ENCODE results near the gene PPIE.

- no peak for TF ChIP-seq CTCF (IDR thresholded peaks at IDR 0.05)
- no peak for TF ChIP-seq POLR2A (IDR thresholded peaks at IDR 0.05)
These were observed 42.2 kb upstream of the PPIE start for GRCh38 chr1:39696448-39696847.
